Muscle layer of colon (tissue), 2 donors: ENCODE results near the gene DUSP8.
A peak's percentile ranks its signal among the peaks of the same experiment; 100 is the strongest.

Experiments
- H3K27ac ChIP-seq: one replicate; pipeline ENCODE4 v1.7.0; 2013; ENCODE audit warnings: low read depth, mild to moderate bottlenecking, low read length, moderate library complexity
- H3K27me3 ChIP-seq, 2 donors: one replicate each; pipeline ENCODE4 v1.7.0; 2013; ENCODE audit warnings: low read length in 2 of 2, mild to moderate bottlenecking in 2 of 2; ENCODE audit not compliant: insufficient read depth in 2 of 2, control insufficient read depth in 1 of 2
- H3K36me3 ChIP-seq: one replicate; pipeline ENCODE4 v1.7.0; 2013; ENCODE audit warnings: mild to moderate bottlenecking, low read length; ENCODE audit not compliant: insufficient read depth
- H3K4me1 ChIP-seq: one replicate; pipeline ENCODE4 v1.7.0; 2013; ENCODE audit warnings: mild to moderate bottlenecking, low read length; ENCODE audit not compliant: insufficient read depth
- H3K4me3 ChIP-seq, 2 donors: one replicate each; pipeline ENCODE4 v1.7.0; 2013; ENCODE audit warnings: low read length in 2 of 2, low read depth in 1 of 2, mild to moderate bottlenecking in 1 of 2, moderate library complexity in 1 of 2
- H3K9ac ChIP-seq: one replicate; pipeline ENCODE4 v1.7.0; 2013; ENCODE audit warnings: low read length
- H3K9me3 ChIP-seq: one replicate; pipeline ENCODE4 v1.7.0; 2013; ENCODE audit warnings: mild to moderate bottlenecking, low read length
- donor health status: abdominal sarcoma.
- donor health status: Adenocarcinoma of cecum.

The DUSP8 gene

DNA sequence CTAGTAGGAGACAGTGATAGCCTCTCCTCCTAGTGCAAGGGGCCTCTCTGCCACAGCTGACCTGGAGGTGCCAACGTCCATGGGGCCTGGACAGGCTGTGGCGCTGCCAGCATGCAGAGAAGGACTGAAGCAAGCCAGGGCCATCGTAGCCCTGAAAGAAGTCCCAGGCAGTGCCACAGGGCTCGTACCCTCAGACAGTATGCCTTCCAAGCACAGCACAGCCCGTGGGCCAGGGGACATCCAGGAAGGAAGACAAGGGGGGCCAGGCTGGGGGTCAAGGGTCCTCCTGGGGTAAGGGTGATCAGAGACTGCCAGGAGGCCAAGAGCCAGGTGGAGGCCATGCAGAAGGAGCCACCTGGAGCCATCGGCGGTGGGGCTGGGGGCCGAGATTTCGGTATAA is 65.1 kb downstream of the DUSP8 start:
- Histone ChIP-seq H3K27ac (no peak overlapping the region), H3K9ac (no peak overlapping the region), H3K4me3 (no peak overlapping the region), H3K9me3 (no peaks in the 10 kb centered on the region), H3K36me3 (no peaks in the 10 kb centered on the region), H3K27me3 (no peaks in the 10 kb centered on the region), H3K4me1 (peaks cover 62% of the 10 kb centered on the region)

DNA sequence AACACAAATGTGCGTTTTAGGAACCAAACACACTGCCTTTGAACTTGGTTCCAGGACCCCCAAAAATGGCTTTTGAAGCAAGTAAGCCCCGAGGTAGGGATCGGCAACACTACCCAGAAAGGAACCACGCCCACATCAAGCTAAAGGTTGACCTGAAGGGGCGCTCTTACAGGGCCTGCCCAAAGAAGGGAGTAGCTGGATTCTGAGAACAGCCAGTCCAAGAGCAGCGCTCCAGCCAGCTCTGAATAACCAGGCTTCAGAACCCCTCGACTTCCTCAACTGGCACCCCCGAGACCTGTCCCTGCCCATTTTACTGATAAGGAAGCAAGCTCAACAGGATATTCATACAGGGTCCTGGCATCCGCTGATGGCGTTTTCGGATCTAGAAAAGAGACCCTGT is 66.6 kb downstream of the DUSP8 start:
- Histone ChIP-seq H3K36me3 (no peaks in the 10 kb centered on the region), H3K27me3 (no peaks in the 10 kb centered on the region), H3K9me3 (no peaks in the 10 kb centered on the region), H3K27ac (no peak overlapping the region), H3K9ac (no peak overlapping the region), H3K4me1 (peaks cover 64% of the 10 kb centered on the region), H3K4me3 (no peak overlapping the region)

DNA sequence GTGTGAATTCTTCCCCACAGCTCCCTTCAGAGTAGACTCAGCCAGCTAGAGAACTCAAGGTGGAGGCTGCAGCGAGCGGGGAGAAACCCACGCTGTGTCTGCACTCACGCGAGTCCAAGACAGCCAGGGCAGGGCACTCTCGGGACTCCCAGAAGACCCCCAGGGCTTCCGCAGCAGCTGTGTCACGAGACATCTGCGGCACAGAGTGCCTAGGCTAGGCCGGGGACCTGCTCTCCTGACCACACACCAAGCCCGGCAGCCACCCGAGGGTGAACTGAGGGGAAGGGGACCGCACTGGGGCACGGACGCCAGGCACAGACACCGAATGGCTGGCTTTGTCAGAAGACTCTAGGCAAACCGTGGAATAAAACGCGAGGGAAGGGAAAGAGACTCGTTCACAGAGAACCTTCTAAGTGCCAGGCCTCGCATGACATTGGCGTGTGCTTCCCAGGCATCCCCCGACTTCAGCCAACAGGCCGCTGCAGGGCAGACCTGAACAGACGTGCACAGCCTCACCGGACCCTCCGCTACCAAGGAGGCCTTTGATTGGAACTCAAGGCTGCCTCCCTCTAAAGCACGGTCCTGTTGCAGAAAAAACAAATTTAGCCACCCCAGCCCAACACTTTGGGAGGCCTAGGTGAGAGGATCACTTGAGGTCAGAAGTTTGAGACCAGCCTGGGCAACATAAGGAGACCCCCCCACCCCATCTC is 67.3 kb downstream of the DUSP8 start:
- H3K9ac ChIP-seq = no peak overlapping the region
- H3K4me1 ChIP-seq = peaks cover 62% of the 10 kb centered on the region
- no peaks in the 10 kb centered on the region for H3K27me3 ChIP-seq
- no peak overlapping the region for H3K4me3 ChIP-seq
- H3K36me3 ChIP-seq = no peaks in the 10 kb centered on the region
- H3K27ac ChIP-seq = peak overlapping the region; percentile 61
- H3K9me3 ChIP-seq = no peaks in the 10 kb centered on the region

DNA sequence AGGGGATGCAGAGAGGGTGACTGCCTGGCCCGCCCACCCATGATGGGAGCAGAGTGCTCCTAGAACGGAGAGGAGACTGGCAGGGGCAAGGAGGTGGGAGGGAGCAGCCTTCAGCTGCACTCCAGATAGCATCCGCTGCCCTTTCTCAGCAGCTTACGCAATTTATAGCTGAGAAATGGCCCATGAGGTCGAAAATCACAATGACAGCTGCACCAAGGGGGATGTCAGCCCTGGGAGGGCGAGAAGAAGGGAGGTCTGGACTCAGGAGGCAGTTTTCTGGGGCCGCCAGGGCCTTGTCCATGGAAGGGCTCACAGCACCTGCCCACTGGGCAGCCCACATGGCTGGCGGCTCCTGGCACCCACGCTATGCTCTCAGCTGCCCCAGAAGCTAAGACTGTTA is 67.9 kb downstream of the DUSP8 start:
- H3K27me3 ChIP-seq = no peaks in the 10 kb centered on the region
- H3K36me3 ChIP-seq = no peaks in the 10 kb centered on the region
- no peak overlapping the region for H3K9ac ChIP-seq
- no peak overlapping the region for H3K4me3 ChIP-seq
- peaks cover 56% of the 10 kb centered on the region for H3K4me1 ChIP-seq
- H3K27ac ChIP-seq = peak overlapping the region; percentile 61
- H3K9me3 ChIP-seq = no peaks in the 10 kb centered on the region
